ENCODE results near the gene ARID2. TPM values are rescaled to one million over a fixed set of nuclear protein-coding genes. Genes with fewer than 3 reads are reported as not detected.

ARID2 gene
- total RNA-seq, 2 experiments from 2014 or later: 33.2 to 33.4 TPM

DNA sequence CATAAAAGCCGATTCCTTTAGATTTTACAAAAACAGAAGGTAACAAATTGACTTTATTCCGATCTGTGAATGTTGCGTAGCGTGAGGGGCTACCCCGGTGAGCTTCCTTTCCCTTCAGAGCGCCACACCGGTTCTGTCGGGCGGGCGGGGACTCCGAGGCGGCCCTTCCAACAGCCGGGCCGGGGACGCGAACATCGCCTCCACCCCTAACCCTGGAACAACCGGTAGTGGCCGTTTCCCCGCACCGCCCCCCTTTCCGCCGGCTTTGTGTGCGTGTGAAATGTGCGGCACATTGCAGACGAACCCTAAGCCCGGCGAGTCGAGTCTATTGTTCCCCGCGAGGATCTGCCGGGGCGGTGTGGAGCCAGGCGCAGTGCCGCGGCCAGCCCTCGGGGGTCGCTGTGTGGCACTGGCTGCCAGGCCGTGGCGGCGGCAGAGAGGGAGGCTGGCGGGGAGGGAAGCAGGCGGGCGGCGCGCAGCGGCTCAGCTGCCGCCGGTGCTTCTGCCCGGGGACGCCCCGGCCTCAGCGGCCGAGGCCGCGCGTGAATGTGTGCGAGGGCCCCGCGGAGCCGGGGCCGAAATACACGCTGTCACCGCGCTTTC, 775 bp upstream of the ARID2 start:
- Mint-ChIP-seq H3K4me1 (ENCODE audit: low read depth) (peaks cover 18% of the 10 kb centered on the region), H3K4me3 (peak overlapping the region; percentile 88), H3K27ac (peak overlapping the region; percentile 99), H3K36me3 (ENCODE audit: low read depth) (peaks cover 24% of the 10 kb centered on the region), H3K27me3 (no peaks in the 10 kb centered on the region), H3K9me3 (no peaks in the 10 kb centered on the region)
- intact Hi-C loops (cut with micrococcal nuclease): loop anchor here (5.0 kb wide), 2 partner anchors 186 to 259 kb away; no protein-coding TSS in a partner anchor
- ATAC-seq (peak; percentile 77), DNase-seq (peak; percentile 97)
- ChIA-PET CTCF (interaction anchor here (0.6 to 9.9 kb wide), 14 partner anchors 10 to 871 kb away, joined by 3 to 119 read pairs (median 4); no protein-coding TSS in a partner anchor), POLR2A (interaction anchor here (0.6 to 4.8 kb wide), 14 partner anchors 9 to 541 kb away, joined by 3 to 25 read pairs (median 4); partner anchors contain the start of gene SCAF11)
- TF ChIP-seq, protein P1, sequence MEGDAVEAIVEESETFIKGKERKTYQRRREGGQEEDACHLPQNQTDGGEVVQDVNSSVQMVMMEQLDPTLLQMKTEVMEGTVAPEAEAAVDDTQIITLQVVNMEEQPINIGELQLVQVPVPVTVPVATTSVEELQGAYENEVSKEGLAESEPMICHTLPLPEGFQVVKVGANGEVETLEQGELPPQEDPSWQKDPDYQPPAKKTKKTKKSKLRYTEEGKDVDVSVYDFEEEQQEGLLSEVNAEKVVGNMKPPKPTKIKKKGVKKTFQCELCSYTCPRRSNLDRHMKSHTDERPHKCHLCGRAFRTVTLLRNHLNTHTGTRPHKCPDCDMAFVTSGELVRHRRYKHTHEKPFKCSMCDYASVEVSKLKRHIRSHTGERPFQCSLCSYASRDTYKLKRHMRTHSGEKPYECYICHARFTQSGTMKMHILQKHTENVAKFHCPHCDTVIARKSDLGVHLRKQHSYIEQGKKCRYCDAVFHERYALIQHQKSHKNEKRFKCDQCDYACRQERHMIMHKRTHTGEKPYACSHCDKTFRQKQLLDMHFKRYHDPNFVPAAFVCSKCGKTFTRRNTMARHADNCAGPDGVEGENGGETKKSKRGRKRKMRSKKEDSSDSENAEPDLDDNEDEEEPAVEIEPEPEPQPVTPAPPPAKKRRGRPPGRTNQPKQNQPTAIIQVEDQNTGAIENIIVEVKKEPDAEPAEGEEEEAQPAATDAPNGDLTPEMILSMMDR (IDR thresholded peaks at IDR 0.05): peak; percentile 89

DNA sequence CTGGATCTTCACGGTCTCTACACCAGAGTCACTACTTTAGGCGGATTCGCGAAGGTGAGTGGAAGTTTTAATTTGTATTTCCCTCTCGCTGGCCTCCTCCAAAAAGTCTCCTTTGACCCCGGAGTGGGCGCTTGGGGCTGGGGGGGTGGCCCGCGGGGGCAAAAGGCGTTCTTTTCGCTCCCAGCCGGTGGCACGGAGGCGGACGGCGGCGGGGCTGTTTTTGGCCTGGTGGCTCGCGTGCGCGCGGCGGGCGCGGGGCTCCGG, 510 bp downstream of the ARID2 start:
- CTCF ChIA-PET: interaction anchor here (1.6 to 9.9 kb wide), 5 partner anchors 8 to 211 kb away, joined by 3 to 119 read pairs (median 6); no protein-coding TSS in a partner anchor
- H3K27me3 Mint-ChIP-seq: no peaks in the 10 kb centered on the region
- TF ChIP-seq, protein P1 (IDR thresholded peaks at IDR 0.05): no peak
- peaks cover 26% of the 10 kb centered on the region for H3K36me3 Mint-ChIP-seq (ENCODE audit: low read depth)
- peaks cover 23% of the 10 kb centered on the region for H3K4me1 Mint-ChIP-seq (ENCODE audit: low read depth)
- intact Hi-C loops (cut with micrococcal nuclease): no loop called here
- no peaks in the 10 kb centered on the region for H3K9me3 Mint-ChIP-seq
- peak overlapping the region; percentile 88 for H3K4me3 Mint-ChIP-seq
- peak overlapping the region; percentile 99 for H3K27ac Mint-ChIP-seq
- POLR2A ChIA-PET: interaction anchor here (0.6 to 2.2 kb wide), 11 partner anchors 8 to 515 kb away, joined by 3 to 16 read pairs (median 3); partner anchors contain the start of gene ANO6
- DNase-seq: peak; percentile 62
- no peak for ATAC-seq

DNA sequence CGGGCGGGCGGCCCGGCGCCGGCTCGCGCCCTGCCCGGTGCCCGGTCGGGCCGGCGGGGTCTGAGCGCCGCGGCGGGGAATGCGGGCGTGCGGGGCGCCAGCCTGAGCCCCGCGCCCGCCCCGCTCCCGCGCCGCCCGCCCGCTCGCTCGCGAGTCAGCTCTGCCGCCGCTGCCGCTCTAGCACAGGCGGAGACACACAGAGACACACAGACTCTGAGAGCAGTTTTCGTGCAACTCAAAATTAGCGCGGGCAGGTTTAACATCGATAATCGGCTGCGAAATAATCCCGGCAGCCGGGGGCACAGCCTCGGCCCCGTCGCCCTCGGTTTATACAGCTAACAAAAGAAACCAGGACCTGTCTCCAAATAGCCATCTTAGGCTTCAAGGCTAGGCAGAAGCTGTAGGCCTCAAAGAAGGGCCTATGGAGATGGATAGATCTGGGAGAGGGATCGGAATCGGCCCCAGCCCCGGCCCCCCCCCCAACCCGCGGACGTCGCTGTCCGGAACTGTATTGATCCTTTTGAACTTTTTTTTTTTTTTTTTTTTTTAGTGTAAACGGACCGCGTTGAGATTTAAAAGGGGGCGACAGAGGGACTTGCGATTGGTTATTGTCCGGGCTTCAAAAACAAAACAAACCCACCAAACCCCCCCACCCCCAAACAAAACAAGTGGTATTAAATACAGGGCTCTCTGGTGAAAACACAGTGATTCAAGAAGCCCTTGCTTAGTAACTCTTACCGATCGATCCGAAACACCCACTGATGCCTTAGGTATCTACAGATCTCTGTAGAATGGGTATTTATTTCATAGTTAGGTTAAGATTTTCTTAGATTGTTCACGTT, 1.1 kb downstream of the ARID2 start:
- no peaks in the 10 kb centered on the region for H3K9me3 Mint-ChIP-seq
- peaks cover 25% of the 10 kb centered on the region for H3K4me1 Mint-ChIP-seq (ENCODE audit: low read depth)
- CTCF ChIA-PET: interaction anchor here (1.7 to 9.9 kb wide), 4 partner anchors 8 to 183 kb away, joined by 3 to 119 read pairs (median 7); no protein-coding TSS in a partner anchor
- TF ChIP-seq, protein P1 (IDR thresholded peaks at IDR 0.05): no peak
- peak overlapping the region; percentile 99 for H3K27ac Mint-ChIP-seq
- no peaks in the 10 kb centered on the region for H3K27me3 Mint-ChIP-seq
- peaks cover 31% of the 10 kb centered on the region for H3K36me3 Mint-ChIP-seq (ENCODE audit: low read depth)
- POLR2A ChIA-PET: interaction anchor here (0.6 to 2.1 kb wide), 10 partner anchors 12 to 515 kb away, joined by 3 to 16 read pairs (median 3); partner anchors contain the start of gene ANO6
- peak overlapping the region; percentile 88 for H3K4me3 Mint-ChIP-seq
- DNase-seq (peak; percentile 72), ATAC-seq (no peak)
- intact Hi-C loops (cut with micrococcal nuclease): no loop called here

DNA sequence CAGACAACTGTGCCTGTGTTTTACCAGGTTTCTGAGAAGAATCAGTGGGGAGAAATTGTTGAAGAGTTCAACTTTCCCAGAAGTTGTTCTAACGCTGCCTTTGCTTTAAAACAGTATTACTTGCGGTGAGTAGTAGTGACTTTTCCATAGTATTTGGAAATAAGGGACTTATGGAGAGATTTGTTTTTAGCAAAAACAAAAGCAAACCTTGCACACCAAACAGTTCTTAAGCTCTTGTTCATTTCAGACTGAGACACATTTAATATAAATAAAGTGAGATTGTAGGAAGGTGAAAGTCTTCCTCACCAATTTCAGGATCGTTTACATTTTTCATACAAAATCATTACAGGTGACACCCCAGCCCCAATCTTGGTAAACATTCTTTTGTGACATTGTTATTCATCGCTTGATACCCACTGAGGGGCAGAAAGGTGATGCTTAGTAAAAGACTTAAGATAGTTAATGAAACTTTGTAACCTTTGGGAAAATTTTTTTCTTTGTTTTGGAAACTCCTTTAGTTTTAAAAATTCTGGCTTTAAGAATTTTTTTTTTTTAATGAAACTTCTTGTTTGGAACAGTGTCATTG, 1.8 kb downstream of the ARID2 start:
- Mint-ChIP-seq H3K9me3 (no peaks in the 10 kb centered on the region), H3K4me1 (ENCODE audit: low read depth) (peaks cover 29% of the 10 kb centered on the region), H3K4me3 (peak overlapping the region; percentile 88), H3K36me3 (ENCODE audit: low read depth) (peaks cover 31% of the 10 kb centered on the region), H3K27me3 (no peaks in the 10 kb centered on the region), H3K27ac (peak overlapping the region; percentile 92)
- CTCF ChIA-PET: no interaction called here
- intact Hi-C loops (cut with micrococcal nuclease): no loop called here
- ATAC-seq (no peak), DNase-seq (no peak)
- TF ChIP-seq, protein P1 (IDR thresholded peaks at IDR 0.05): no peak
- POLR2A ChIA-PET: no interaction called here
